Thoracic aorta (tissue), 2 donors: ENCODE measurements around the gene CDC42BPG. TPM values are rescaled to one million over a fixed set of nuclear protein-coding genes. Genes with fewer than 3 reads are reported as not detected.

ENCODE experiments used
- ATAC-seq: fragments of 150-250 bp; one replicate; pipeline ENCODE4 v1.8.0; 2017; ENCODE audit warnings: low read depth; ENCODE audit not compliant: insufficient number of reproducible peaks, low FRiP score
- DNase-seq: peaks from one replicate; pipeline ENCODE4 v3.0.0-alpha.2; 2020; ENCODE audit warnings: low spot score
- H3K27ac ChIP-seq, 2 donors: fragments of 200-600 bp; sonication (generic); 1 replicate in 1 of 2; 2 replicates in 1 of 2; pipeline ENCODE4 v1.5.1; 2016; ENCODE audit warnings: mild to moderate bottlenecking in 2 of 2, moderate library complexity in 2 of 2
- H3K27me3 ChIP-seq: fragments of 200-600 bp; sonication (generic); replicated peaks from 2 replicates; pipeline ENCODE4 v1.6.0; 2016; ENCODE audit warnings: mild to moderate bottlenecking; ENCODE audit not compliant: insufficient read depth
- H3K36me3 ChIP-seq: fragments of 200-600 bp; sonication (generic); one replicate; pipeline ENCODE4 v1.5.1; 2016
- H3K4me1 ChIP-seq, 2 donors: fragments of 200-600 bp; sonication (generic); 1 replicate in 1 of 2; 2 replicates in 1 of 2; pipeline versions ENCODE4 v1.5.1 to v1.6.0; 2016; ENCODE audit warnings: low read depth in 2 of 2, mild to moderate bottlenecking in 1 of 2; ENCODE audit not compliant: control insufficient read depth in 1 of 2
- H3K4me3 ChIP-seq: fragments of 200-600 bp; sonication (generic); 2 replicates; pipeline ENCODE4 v1.5.1; 2016; ENCODE audit warnings: mild to moderate bottlenecking
- H3K9me3 ChIP-seq: fragments of 200-600 bp; sonication (generic); 2 replicates; pipeline ENCODE4 v1.5.1; 2016
- total RNA-seq, 2 donors: library from RNA; depleted of rRNA; stranded (reverse); fragments of >200 nt; gene quantifications; one replicate each; pipeline versions ENCODE4 v1.1.0 to v1.2.3, GENCODE V29; 2016
- TF ChIP-seq, protein P1 (sequence below): fragments of 200-600 bp; sonication (generic); IDR thresholded peaks from one replicate; pipeline ENCODE4 v1.5.1; 2019; ENCODE audit warnings: antibody characterized with exemption

Gene CDC42BPG
- total RNA-seq, 2 donors from 2014 or later: 0.68 to 1.2 TPM

DNA sequence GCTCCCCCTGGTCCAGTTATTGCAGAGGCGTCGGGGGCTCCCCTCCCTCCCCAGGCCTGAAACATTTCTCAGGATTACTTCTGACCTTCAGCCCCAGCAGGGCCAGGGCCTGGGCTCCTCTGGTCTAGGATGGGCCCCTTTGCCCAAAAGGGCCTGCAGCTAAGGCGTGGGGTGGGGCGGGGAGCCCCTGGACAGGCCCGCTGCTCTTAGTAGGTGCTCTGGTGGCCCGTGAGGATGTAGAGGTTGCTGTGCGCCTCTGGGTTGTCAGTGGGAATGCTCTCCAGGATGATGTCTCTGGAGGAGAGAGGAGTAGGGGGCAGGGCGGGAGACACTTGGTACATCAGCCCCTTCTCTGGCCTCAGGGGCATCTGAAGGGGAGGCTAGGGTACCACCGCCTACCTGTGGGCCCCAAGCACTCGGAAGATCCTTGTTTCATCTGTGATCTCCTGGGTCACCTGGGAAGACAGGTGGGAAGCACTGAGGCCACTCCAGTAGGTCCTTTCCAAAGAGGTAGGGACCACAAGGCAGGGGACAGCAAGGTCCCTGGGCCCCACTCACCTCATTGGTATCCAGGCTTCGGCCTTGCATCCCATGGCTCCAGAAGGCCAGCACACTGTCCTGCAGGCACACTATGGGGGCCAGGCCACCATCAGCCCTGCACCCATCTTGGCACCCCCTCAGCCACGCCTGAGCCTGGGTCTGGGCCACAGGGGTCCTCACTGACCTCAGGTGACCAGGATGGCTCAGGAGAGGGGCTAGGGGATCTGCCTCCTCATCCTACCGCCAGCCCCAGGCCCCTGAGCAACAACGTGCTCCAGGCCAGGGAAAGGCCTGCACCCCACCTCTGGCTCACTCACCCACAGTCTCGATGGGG lies 54.9 kb downstream of the CDC42BPG start:
- no peaks in the 10 kb centered on the region for H3K27me3 ChIP-seq
- H3K9me3 ChIP-seq: no peaks in the 10 kb centered on the region
- no peaks in the 10 kb centered on the region for H3K4me1 ChIP-seq
- no peak overlapping the region for H3K4me3 ChIP-seq
- peaks cover 2% of the 10 kb centered on the region for H3K36me3 ChIP-seq
- DNase-seq (no peak), ATAC-seq (no peak)
- TF ChIP-seq, protein P1, sequence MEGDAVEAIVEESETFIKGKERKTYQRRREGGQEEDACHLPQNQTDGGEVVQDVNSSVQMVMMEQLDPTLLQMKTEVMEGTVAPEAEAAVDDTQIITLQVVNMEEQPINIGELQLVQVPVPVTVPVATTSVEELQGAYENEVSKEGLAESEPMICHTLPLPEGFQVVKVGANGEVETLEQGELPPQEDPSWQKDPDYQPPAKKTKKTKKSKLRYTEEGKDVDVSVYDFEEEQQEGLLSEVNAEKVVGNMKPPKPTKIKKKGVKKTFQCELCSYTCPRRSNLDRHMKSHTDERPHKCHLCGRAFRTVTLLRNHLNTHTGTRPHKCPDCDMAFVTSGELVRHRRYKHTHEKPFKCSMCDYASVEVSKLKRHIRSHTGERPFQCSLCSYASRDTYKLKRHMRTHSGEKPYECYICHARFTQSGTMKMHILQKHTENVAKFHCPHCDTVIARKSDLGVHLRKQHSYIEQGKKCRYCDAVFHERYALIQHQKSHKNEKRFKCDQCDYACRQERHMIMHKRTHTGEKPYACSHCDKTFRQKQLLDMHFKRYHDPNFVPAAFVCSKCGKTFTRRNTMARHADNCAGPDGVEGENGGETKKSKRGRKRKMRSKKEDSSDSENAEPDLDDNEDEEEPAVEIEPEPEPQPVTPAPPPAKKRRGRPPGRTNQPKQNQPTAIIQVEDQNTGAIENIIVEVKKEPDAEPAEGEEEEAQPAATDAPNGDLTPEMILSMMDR: no peak
- H3K27ac ChIP-seq: no peak overlapping the region

DNA sequence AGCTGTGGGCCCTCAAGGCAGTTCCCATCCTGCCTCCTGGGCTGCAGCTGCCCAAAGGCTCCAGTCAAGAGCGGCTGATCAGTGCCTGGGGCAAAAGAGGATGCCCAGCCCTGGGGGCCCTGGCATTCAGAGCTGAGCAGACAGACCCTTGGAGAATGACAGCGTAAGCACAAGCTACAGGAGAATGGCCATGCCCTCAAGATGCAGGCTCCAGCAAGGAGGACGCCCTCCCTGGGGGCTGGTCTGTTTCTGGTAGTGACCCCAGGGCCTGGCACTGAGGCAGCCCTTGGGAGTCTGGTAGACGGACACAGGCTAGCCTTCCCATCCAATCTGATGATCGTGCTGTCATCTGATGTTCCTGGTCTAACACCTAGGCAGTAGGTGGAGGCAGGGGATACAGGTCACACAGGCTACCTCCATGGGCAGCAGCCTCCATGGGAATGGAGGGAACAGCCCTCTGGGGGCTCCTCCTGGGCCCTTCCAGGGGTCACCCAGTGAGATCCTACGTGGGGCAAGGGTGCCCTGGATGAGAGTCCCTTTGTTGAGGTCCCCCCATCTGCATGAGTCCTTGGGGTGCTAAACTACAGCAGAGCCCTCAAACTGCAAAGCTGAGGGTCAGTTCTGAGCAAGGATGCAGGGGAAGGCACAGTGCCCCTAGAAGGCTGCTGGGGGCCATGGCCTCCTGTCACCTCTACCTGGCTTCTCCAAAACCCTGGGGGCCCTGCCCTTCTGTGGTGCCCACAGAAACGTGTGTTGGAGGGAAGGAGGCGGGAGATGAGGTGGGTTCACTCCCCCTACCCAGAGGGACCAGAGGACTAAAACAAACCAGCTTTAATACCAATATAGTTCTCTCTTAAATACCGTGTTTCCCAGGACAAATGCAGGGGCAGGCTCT lies 55.9 kb downstream of the CDC42BPG start:
- Histone ChIP-seq H3K27ac (no peak overlapping the region), H3K36me3 (peaks cover 2% of the 10 kb centered on the region), H3K4me3 (no peak overlapping the region), H3K27me3 (no peaks in the 10 kb centered on the region), H3K4me1 (no peaks in the 10 kb centered on the region), H3K9me3 (no peaks in the 10 kb centered on the region)
- TF ChIP-seq, protein P1: no peak
- no peak for ATAC-seq
- DNase-seq: no peak

DNA sequence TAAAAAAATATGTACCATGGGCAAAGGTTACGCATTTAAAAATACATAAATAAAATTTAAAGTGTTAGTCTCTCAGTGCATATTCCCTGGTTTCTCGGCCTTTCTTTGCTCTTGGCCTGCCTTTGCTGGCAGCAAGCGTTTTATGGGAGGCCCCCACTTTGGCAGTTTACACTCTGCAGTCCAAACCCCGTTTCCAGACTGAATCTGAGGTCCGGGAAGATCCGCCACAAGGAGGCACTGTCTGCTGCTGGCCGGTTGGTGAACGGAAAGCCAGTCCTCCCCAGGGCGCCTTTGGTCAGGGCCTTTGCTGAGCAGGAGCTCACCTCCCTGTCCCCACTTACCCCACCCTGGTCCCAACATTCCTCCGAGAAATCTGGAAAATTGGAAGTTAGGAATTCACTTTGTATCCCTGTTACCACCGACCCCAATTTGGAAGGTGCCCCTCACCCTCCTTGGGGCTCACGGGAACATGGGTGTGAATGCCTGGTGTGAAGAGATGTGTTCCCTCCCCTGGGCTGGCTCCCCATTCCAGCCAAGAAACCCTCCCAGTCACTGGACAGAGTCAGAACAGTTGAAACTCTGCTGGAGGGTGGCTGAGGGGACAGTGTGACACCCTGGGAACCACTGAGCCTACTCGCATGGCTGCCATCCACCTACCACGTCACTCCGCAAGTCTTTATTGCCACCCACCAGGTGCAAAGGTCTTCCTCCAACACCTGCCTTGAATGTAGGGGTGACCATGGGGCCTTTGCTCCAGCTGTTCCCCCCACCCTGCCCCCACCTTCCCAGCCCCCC lies 56.7 kb downstream of the CDC42BPG start:
- no peaks in the 10 kb centered on the region for H3K4me1 ChIP-seq
- TF ChIP-seq, protein P1: peak; percentile 48
- no peaks in the 10 kb centered on the region for H3K9me3 ChIP-seq
- no peak overlapping the region for H3K27ac ChIP-seq
- no peak overlapping the region for H3K4me3 ChIP-seq
- H3K27me3 ChIP-seq: no peaks in the 10 kb centered on the region
- DNase-seq (no peak), ATAC-seq (no peak)
- peaks cover 2% of the 10 kb centered on the region for H3K36me3 ChIP-seq

DNA sequence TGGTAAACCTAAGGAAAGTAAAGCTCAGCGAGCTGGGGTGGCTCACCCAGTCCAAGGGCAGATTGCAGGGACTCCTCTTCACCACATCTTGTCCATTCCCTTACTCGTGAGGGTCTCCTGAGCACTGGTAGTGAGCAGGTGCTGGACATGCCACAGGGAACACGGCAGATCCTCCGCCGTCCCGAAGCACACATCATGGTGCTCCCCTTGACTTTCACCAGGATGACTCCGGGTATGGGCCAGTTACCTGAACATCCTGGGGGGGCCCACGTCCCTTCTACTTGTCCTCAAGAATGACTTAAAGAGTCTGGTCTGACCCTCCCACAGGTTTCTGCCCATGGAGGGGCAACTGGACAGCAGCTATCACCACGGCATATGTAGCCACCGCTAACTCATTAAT lies 58.1 kb downstream of the CDC42BPG start:
- Histone ChIP-seq H3K4me3 (no peak overlapping the region), H3K27ac (no peak overlapping the region), H3K36me3 (peaks cover 2% of the 10 kb centered on the region), H3K9me3 (no peaks in the 10 kb centered on the region), H3K27me3 (no peaks in the 10 kb centered on the region), H3K4me1 (no peaks in the 10 kb centered on the region)
- ATAC-seq: no peak
- DNase-seq: no peak
- TF ChIP-seq, protein P1: no peak
